ENCODE data around the gene ARAP1. TPM values are rescaled to one million over a fixed set of nuclear protein-coding genes. Genes with fewer than 3 reads are reported as not detected.
A peak's percentile ranks its signal among the peaks of the same experiment; 100 is the strongest.

Gene ARAP1
- total and polyA plus RNA-seq, 2 of the 8 experiments (the other 6 are each of a cell fraction or from before 2014, with no cell fraction given): 25.7 to 61.6 TPM

- Histone ChIP-seq H4K20me1 (replicated peaks in 1 of 2; ENCODE audit: control insufficient read depth in 1 of 2, insufficient read depth in 2 of 2, low read length in 2 of 2) (no peaks in the 10 kb centered on the region), H2BK5ac (ENCODE audit: low read depth, low read length) (no peak overlapping the region), H4K5ac (ENCODE audit: insufficient read length, low read depth, low read length) (no peak overlapping the region), H3K4me3 (ENCODE audit: extremely low read depth in 1 of 4, insufficient read depth in 2 of 4, low read depth in 3 of 4, low read length in 4 of 4) (no peak overlapping the region), H2BK20ac (ENCODE audit: low read length) (no peak overlapping the region), H2BK12ac (ENCODE audit: low read depth, low read length) (peak overlapping the region; percentile 68; the same call in 1 of the 2 replicates), H3K36me3 (ENCODE audit: control insufficient read depth in 2 of 4, insufficient read depth in 4 of 4, low read length in 3 of 4) (no peaks in the 10 kb centered on the region), H3K27me3 (replicated peaks in 1 of 4; ENCODE audit: control insufficient read depth in 3 of 4, extremely low read depth in 1 of 4, insufficient read depth in 3 of 4, low read length in 3 of 4) (no peaks in the 10 kb centered on the region), H3K23me2 (ENCODE audit: low read depth, low read length) (no peaks in the 10 kb centered on the region), H2BK120ac (replicated peaks; ENCODE audit: low read depth, low read length) (no peak overlapping the region), H2AK5ac (ENCODE audit: low read depth, low read length) (no peak overlapping the region), H3K79me2 (ENCODE audit: control insufficient read depth in 1 of 2, insufficient read depth in 2 of 2, low read length in 2 of 2) (no peaks in the 10 kb centered on the region), H3K27ac (ENCODE audit: low read depth, low read length) (no peak overlapping the region), H3K79me1 (ENCODE audit: low read depth, low read length) (peaks cover 3% of the 10 kb centered on the region), H2BK15ac (ENCODE audit: low read length) (no peak overlapping the region), H2AFZ (ENCODE audit: low read length) (no peak overlapping the region), H3K23ac (ENCODE audit: insufficient read length) (no peak overlapping the region), H3K9ac (replicated peaks in 1 of 4; ENCODE audit: extremely low read depth in 1 of 4, low read depth in 3 of 4, low read length in 3 of 4) (no peak overlapping the region), H3K14ac (ENCODE audit: insufficient read length) (no peak overlapping the region), H3K4me2 (ENCODE audit: insufficient read depth in 1 of 2, low read depth in 2 of 2, low read length in 2 of 2) (no peak overlapping the region), H4K8ac (ENCODE audit: extremely low read depth, insufficient read depth, low read length) (no peak overlapping the region), H4K91ac (replicated peaks; ENCODE audit: insufficient read length, low read length) (no peak overlapping the region), H3K4ac (replicated peaks; ENCODE audit: insufficient read length, low read depth, low read length) (no peak overlapping the region), H3K18ac (ENCODE audit: extremely low read depth, low read length) (no peak overlapping the region), H3K9me3 (ENCODE audit: insufficient read depth in 2 of 2, low read depth in 1 of 2, low read length in 1 of 2) (no peaks in the 10 kb centered on the region), H3K4me1 (replicated peaks in 1 of 4; ENCODE audit: control insufficient read depth in 3 of 4, insufficient read depth in 4 of 4, low read length in 3 of 4) (peaks cover 0 to 16% (median 8%) of the 10 kb centered on the region in 4 experiments; a peak in 5 of 7 replicates), H3K56ac (replicated peaks; ENCODE audit: insufficient read length, low read depth, low read length) (no peak overlapping the region)
- no peak for DNase-seq (ENCODE audit: low read depth in 1 of 2, low spot score in 2 of 2)
- CTCF ChIA-PET (ENCODE audit: partially characterized antibody): interaction anchor here (1.1 to 4.4 kb wide), 4 partner anchors 7 to 15 kb away, joined by 3 to 16 read pairs (median 5); no protein-coding TSS in a partner anchor
- POLR2A ChIA-PET (ENCODE audit: partially characterized antibody): interaction anchor here (1.0 to 1.8 kb wide), 4 partner anchors 11 to 50 kb away, joined by 3 to 5 read pairs (median 3); partner anchors contain the start of genes ARAP1 and STARD10
- no peak for FAIRE-seq
- WGBS, 2 experiments (ENCODE audit: extremely low coverage in 1 of 2, insufficient coverage in 1 of 2, insufficient read length in 1 of 2, insufficient replicate concordance in 2 of 2, low coverage in 1 of 2, low lambda C conversion rate in 2 of 2, missing lambda C conversion rate in 1 of 2): 88% methylated on average over 12 of the region's 12 CpGs; no CpG with 5 or more reads in 1 of the 2 experiments
- TF ChIP-seq, protein P1, sequence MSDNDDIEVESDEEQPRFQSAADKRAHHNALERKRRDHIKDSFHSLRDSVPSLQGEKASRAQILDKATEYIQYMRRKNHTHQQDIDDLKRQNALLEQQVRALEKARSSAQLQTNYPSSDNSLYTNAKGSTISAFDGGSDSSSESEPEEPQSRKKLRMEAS (IDR thresholded peaks at IDR 0.05): no peak
- TF ChIP-seq JUND (IDR thresholded peaks at IDR 0.05; ENCODE audit: low read length): no peak
- TF ChIP-seq EGR1 (IDR thresholded peaks at IDR 0.05; ENCODE audit: borderline replicate concordance, low read depth, low read length): no peak
- no peak for TF ChIP-seq EP300 (IDR thresholded peaks at IDR 0.05; ENCODE audit: borderline replicate concordance in 1 of 2, low read depth in 2 of 2, low read length in 2 of 2)
- TF ChIP-seq, protein P2, sequence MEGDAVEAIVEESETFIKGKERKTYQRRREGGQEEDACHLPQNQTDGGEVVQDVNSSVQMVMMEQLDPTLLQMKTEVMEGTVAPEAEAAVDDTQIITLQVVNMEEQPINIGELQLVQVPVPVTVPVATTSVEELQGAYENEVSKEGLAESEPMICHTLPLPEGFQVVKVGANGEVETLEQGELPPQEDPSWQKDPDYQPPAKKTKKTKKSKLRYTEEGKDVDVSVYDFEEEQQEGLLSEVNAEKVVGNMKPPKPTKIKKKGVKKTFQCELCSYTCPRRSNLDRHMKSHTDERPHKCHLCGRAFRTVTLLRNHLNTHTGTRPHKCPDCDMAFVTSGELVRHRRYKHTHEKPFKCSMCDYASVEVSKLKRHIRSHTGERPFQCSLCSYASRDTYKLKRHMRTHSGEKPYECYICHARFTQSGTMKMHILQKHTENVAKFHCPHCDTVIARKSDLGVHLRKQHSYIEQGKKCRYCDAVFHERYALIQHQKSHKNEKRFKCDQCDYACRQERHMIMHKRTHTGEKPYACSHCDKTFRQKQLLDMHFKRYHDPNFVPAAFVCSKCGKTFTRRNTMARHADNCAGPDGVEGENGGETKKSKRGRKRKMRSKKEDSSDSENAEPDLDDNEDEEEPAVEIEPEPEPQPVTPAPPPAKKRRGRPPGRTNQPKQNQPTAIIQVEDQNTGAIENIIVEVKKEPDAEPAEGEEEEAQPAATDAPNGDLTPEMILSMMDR (IDR thresholded peaks at IDR 0.05; ENCODE audit: control extremely low read depth in 1 of 3, insufficient read depth in 1 of 3, low read depth in 1 of 3, low read length in 3 of 3): no peak
- TF ChIP-seq PHF8 (conservative IDR thresholded peaks at IDR 0.05; ENCODE audit: low read depth, low read length): no peak
- no peak for TF ChIP-seq SIN3A (conservative IDR thresholded peaks at IDR 0.05 in 1 of 2, IDR thresholded peaks at IDR 0.05 in 1 of 2; ENCODE audit: low read depth in 1 of 2, low read length in 2 of 2)
- no peak for TF ChIP-seq USF2 (IDR thresholded peaks at IDR 0.05; ENCODE audit: low read length)
Observed at GRCh38 chr11:72772059-72772458, 19.9 kb upstream of the ARAP1 start.

Measured in H1 (cell line).